Measurements from ENCODE around the gene FILIP1. TPM values are rescaled to one million over a fixed set of nuclear protein-coding genes. Genes with fewer than 3 reads are reported as not detected.

FILIP1 gene
- total and polyA plus RNA-seq, 5 donors: 39.1 to 131 (median 118) TPM

DNA sequence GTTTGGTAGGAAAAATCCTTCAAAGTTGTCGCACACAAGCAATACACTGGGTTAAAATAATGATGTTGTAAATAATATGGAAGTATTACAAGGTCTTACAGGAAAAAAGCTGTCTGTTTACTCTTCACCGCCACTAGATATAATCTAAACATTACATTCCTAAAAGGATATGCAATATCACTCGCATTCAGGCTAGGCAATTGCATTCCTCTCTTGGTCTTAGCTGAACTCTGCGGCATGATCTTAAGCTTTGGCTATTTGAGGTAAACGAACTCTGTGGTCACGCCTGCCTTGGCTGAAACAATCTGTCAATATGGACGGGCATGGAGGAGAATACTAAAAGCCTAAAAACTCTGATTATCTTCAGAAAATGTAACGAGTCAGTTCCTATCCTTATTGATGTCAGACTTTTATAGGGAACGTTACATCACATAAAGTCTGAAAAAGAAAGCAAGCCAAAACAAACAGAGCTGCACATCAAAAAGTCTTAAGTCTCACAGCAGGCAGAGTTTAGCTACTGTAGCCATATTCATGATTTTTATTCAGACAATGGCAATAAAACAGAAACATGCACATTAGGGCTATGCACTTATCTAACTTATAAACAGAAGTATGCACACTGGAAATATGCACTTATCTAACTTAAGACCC is 30.8 kb upstream of the FILIP1 start:
- Histone ChIP-seq H3K27ac (ENCODE audit: low read length) (no peak overlapping the region), H3K9me3 (ENCODE audit: control insufficient read depth, low read length) (no peaks in the 10 kb centered on the region), H3K4me1 (ENCODE audit: control insufficient read depth, insufficient read depth, low read length) (no peaks in the 10 kb centered on the region), H3K4me3 (ENCODE audit: low read length) (peak overlapping the region; percentile 30), H3K27me3 (ENCODE audit: control insufficient read depth, insufficient read depth) (no peaks in the 10 kb centered on the region)
- intact Hi-C loops (cut with DNase I): loop anchor here in 2 of 4 donors (10.0 kb wide), 1 partner anchor 260 kb away; no protein-coding TSS in a partner anchor
- WGBS: 15% methylated on average over 9 of the region's 9 CpGs
- DNase-seq: no peak
- ATAC-seq: peak in 1 of 2 donors; percentile 45

DNA sequence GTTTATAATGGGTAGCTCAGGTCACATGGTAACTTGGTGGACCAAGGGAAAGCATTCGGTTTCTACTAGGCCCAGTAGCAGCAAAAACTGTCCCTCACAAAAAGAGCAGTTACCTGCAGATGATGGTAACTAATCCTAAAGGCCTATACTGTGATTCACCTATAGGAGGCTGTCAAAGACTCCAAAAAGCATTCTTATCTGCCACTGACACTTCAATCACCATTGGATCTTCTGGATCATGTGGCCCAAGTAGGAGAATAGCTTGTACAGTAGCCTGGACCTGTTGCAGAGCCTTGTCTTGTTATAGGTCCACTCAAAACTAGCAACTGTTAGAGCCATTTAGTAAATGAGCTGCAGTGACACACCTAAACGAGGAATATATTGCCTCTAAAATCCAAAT is 23.2 kb upstream of the FILIP1 start:
- Histone ChIP-seq H3K27ac (ENCODE audit: low read length) (no peak overlapping the region), H3K4me3 (ENCODE audit: low read length) (no peak overlapping the region), H3K27me3 (ENCODE audit: control insufficient read depth, insufficient read depth) (no peaks in the 10 kb centered on the region), H3K4me1 (ENCODE audit: control insufficient read depth, insufficient read depth, low read length) (no peaks in the 10 kb centered on the region), H3K9me3 (ENCODE audit: control insufficient read depth, low read length) (no peaks in the 10 kb centered on the region)
- no peak for DNase-seq
- intact Hi-C loops (cut with DNase I): loop anchor here in 1 of 4 donors (10.0 kb wide), 1 partner anchor 212 kb away; no protein-coding TSS in a partner anchor
- ATAC-seq: no peak
- 38% methylated on average over 2 of the region's 2 CpGs for WGBS

DNA sequence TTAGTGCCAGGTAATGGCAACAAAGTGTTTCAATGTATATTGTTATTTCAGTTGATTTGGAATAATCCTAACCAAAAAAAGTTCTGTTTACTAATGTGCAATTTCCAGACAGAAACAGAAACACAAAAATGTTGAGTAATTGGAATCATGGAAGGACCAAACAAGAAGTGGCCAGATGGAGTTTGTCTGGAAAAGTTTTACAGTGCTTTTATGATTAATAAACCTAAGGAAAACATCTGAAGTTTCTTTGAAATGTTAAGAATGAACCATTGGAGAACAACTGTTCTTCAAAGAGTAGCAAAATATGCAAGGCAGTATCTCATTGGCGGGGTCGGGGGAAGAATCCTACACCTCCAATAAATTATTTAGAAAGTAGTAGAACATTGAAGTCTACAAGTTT is 19.0 kb upstream of the FILIP1 start:
- ATAC-seq: no peak
- intact Hi-C loops (cut with DNase I): loop anchor here in 1 of 4 donors (10.0 kb wide), 1 partner anchor 208 kb away; no protein-coding TSS in a partner anchor

DNA sequence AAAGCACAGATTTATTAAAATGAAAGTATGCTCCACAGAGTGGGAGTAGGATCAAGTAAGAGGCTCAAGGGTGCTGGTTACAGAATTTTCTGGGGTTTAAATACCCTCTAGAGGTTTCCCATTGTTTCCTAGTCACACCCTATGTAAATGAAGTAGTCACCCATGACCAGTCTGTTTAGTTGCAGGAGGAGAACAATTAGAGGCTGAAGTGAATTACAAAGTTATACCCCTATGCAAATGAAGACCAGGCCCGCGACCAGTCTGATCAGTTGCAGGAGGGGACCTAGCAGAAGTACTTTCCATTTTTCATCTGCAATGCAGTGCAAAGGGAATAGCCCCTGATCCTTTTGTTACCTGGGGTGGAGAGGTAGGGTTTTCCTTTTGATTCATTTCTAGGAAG is 11.8 kb upstream of the FILIP1 start:
- H3K27me3 ChIP-seq (ENCODE audit: control insufficient read depth, insufficient read depth): no peaks in the 10 kb centered on the region
- DNase-seq (no peak), ATAC-seq (no peak)
- no peaks in the 10 kb centered on the region for H3K4me1 ChIP-seq (ENCODE audit: control insufficient read depth, insufficient read depth, low read length)
- 77% methylated on average over 2 of the region's 2 CpGs for WGBS
- H3K9me3 ChIP-seq (ENCODE audit: control insufficient read depth, low read length): no peaks in the 10 kb centered on the region
- H3K27ac ChIP-seq (ENCODE audit: low read length): no peak overlapping the region
- intact Hi-C loops (cut with DNase I): loop anchor here in 2 of 4 donors (10.0 kb wide), 2 partner anchors 201 to 211 kb away; no protein-coding TSS in a partner anchor
- H3K4me3 ChIP-seq (ENCODE audit: low read length): no peak overlapping the region

More for the DNA sequence above, 19.0 kb upstream of the FILIP1 start:
- no peak overlapping the region for H3K4me3 ChIP-seq (ENCODE audit: low read length)
- 97% methylated on average over 2 of the region's 2 CpGs for WGBS
- H3K4me1 ChIP-seq (ENCODE audit: control insufficient read depth, insufficient read depth, low read length): no peaks in the 10 kb centered on the region
- no peaks in the 10 kb centered on the region for H3K27me3 ChIP-seq (ENCODE audit: control insufficient read depth, insufficient read depth)
- no peaks in the 10 kb centered on the region for H3K9me3 ChIP-seq (ENCODE audit: control insufficient read depth, low read length)
- DNase-seq: no peak
- no peak overlapping the region for H3K27ac ChIP-seq (ENCODE audit: low read length)

DNA sequence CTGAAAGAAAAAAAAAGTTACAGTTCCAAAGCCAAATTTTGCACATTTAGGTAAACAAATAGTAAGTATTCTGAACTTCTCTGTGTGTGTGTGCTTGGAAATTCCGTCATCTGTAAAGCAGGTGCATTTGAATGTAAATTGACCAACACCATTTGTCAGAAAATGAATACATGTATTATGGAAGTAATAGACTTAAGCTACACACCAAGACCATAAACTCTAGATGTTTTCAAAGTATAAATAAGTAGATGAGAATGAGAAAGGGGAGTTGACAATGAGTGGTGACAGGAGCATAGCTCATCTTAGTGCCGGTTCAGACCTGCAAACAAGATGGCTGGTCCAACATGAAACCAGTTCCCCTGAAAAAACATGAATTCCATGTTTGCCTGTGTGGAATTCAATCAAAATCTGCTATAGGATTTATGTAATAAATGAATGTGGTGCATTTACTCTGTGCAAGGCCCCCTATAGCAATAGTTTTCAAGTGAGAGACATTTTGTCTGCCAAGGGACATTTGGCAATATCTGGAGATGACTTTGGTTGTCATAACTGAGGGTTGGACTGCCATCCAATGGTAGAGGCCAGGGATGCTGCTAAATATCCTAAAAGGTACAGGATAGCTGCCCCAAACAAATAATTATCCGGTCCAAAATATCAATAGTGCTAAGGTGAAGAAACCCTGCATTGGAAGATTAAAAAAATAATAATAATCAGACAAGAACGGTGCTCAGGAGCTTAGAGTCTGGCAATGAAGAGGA is 11.0 kb upstream of the FILIP1 start:
- ATAC-seq (peak; percentile 75 to 87), DNase-seq (peak in 2 of 3 donors; percentile 36 to 37)
- WGBS: 73% methylated on average over 4 of the region's 4 CpGs

DNA sequence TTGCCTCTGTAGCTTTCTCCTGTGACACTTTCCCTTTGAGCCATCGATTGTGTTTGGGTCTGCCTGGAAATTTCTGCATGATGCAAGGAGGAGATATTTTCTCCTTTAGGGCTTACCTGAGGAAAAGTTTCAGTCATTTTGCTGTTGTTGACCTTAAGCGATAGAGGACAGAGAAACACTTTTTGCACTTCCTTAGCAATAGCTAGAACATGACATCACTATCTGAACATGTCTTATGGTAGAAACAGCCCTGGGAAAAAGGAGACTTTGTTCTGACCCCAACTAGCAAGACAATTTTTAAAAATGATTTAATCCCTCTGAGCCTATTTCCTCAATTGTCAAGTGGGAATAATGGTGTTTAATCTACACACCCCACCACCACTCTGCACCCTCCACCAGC is 9.7 kb upstream of the FILIP1 start:
- WGBS: 48% methylated on average over 2 of the region's 2 CpGs
- Histone ChIP-seq H3K27me3 (ENCODE audit: control insufficient read depth, insufficient read depth) (no peaks in the 10 kb centered on the region), H3K4me1 (ENCODE audit: control insufficient read depth, insufficient read depth, low read length) (no peaks in the 10 kb centered on the region), H3K4me3 (ENCODE audit: low read length) (no peak overlapping the region), H3K9me3 (ENCODE audit: control insufficient read depth, low read length) (no peaks in the 10 kb centered on the region), H3K27ac (ENCODE audit: low read length) (no peak overlapping the region)
- DNase-seq (no peak), ATAC-seq (no peak)
- intact Hi-C loops (cut with DNase I): loop anchor here in 2 of 4 donors (10.0 kb wide), 2 partner anchors 198 to 208 kb away; no protein-coding TSS in a partner anchor

More for the DNA sequence above, 11.0 kb upstream of the FILIP1 start:
- H3K9me3 ChIP-seq (ENCODE audit: control insufficient read depth, low read length): no peaks in the 10 kb centered on the region
- no peak overlapping the region for H3K27ac ChIP-seq (ENCODE audit: low read length)
- no peaks in the 10 kb centered on the region for H3K4me1 ChIP-seq (ENCODE audit: control insufficient read depth, insufficient read depth, low read length)
- intact Hi-C loops (cut with DNase I): loop anchor here in 2 of 4 donors (10.0 kb wide), 2 partner anchors 200 to 210 kb away; no protein-coding TSS in a partner anchor
- no peaks in the 10 kb centered on the region for H3K27me3 ChIP-seq (ENCODE audit: control insufficient read depth, insufficient read depth)
- H3K4me3 ChIP-seq (ENCODE audit: low read length): no peak overlapping the region

DNA sequence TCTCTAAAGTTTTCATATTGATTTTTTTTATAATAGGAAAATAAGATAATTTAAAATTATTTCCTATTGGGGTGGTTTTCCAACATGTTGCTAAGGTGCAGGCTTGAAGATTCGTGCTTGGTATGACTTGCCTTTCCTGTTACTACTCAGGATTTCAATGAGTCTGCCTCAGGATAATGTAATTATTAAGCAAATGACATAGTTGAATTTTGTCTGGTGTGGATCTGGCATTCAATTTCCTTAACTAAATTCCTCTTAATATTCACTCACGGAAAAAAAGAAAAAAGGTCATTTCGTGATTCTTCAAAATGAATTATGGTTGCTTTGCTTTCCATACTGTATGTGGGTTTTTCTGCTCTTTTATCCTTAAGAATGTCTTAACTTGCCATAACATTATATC is 9.3 kb upstream of the FILIP1 start:
- Histone ChIP-seq H3K4me1 (ENCODE audit: control insufficient read depth, insufficient read depth, low read length) (no peaks in the 10 kb centered on the region), H3K4me3 (ENCODE audit: low read length) (no peak overlapping the region), H3K27ac (ENCODE audit: low read length) (no peak overlapping the region), H3K27me3 (ENCODE audit: control insufficient read depth, insufficient read depth) (no peaks in the 10 kb centered on the region), H3K9me3 (ENCODE audit: control insufficient read depth, low read length) (no peaks in the 10 kb centered on the region)
- WGBS: 59% methylated on average over 3 of the region's 3 CpGs
- intact Hi-C loops (cut with DNase I): loop anchor here in 2 of 4 donors (10.0 kb wide), 2 partner anchors 198 to 208 kb away; no protein-coding TSS in a partner anchor
- DNase-seq (no peak), ATAC-seq (no peak)

DNA sequence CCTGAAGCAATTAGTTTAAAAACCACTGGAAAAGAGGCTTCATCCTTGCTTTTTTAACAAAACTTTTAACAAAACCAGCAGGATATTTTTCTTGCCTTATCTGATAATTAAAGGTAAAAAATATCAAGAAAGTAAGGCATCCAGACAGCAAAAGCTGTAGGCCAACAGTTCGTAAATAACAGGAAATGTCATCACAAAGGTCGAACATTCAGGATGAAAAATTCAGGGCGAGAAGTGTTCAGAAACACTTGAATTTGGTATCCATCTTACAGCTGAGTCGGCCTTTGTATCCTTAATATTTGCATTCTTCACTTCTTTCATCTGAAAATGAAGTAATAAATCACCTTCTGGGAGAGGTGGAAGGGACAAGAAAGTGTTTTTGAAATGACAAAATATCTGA is 8.2 kb upstream of the FILIP1 start:
- 63% methylated on average over 4 of the region's 4 CpGs for whole genome bisulfite sequencing
- Histone ChIP-seq H3K27ac (ENCODE audit: low read length) (no peak overlapping the region), H3K9me3 (ENCODE audit: control insufficient read depth, low read length) (no peaks in the 10 kb centered on the region), H3K27me3 (ENCODE audit: control insufficient read depth, insufficient read depth) (no peaks in the 10 kb centered on the region), H3K4me3 (ENCODE audit: low read length) (no peak overlapping the region), H3K4me1 (ENCODE audit: control insufficient read depth, insufficient read depth, low read length) (no peaks in the 10 kb centered on the region)
- intact Hi-C loops (cut with DNase I): loop anchor here in 2 of 4 donors (10.0 kb wide), 2 partner anchors 197 to 207 kb away; no protein-coding TSS in a partner anchor
- DNase-seq: no peak
- no peak for ATAC-seq

DNA sequence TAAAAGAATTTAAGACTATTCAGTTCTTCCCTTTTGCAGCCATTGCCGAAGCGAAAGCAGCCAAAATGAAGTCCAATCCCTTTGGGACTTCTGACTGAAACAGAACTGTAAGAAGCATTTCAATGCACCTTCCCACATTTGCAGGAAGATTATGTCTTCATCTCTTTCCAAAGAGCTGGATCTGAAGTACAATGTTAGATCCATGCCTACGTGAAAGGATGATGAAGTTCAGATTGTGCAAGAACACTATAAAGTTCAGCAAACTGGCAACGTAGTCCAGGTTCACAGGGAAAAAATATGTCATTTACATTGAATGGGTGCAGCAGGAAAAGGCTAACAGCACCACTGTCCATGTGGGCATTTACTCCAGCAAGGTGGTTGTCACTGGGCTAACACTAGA is 6.0 kb upstream of the FILIP1 start:
- Histone ChIP-seq H3K27me3 (ENCODE audit: control insufficient read depth, insufficient read depth) (no peaks in the 10 kb centered on the region), H3K4me1 (ENCODE audit: control insufficient read depth, insufficient read depth, low read length) (peaks cover 2% of the 10 kb centered on the region), H3K4me3 (ENCODE audit: low read length) (no peak overlapping the region), H3K9me3 (ENCODE audit: control insufficient read depth, low read length) (no peaks in the 10 kb centered on the region), H3K27ac (ENCODE audit: low read length) (no peak overlapping the region)
- 72% methylated on average over 4 of the region's 4 CpGs for WGBS
- ATAC-seq: no peak
- DNase-seq: no peak
- intact Hi-C loops (cut with DNase I): loop anchor here in 2 of 4 donors (10.0 kb wide), 5 partner anchors 65 to 205 kb away; no protein-coding TSS in a partner anchor

DNA sequence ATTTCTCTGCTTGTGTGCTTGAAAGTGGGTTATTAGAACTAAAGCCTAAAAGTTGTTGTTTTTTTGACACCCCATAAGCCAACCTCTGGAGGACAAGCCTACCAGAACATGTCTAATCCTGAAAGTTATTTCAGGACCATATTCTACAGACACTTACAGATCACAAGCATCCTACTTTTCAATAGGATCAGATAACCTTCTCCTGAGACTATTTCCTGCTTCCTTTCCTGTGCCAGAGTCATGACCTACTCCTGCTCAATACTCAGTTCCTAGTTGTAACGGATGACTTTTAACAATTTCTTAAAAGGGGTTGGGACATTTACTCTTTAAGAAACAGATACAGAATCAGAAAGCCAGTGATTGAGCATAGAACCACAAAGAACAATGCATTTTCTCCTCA is 5.3 kb upstream of the FILIP1 start:
- 60% methylated on average over 1 of the region's 1 CpG for WGBS
- peaks cover 2% of the 10 kb centered on the region for H3K4me1 ChIP-seq (ENCODE audit: control insufficient read depth, insufficient read depth, low read length)
- H3K4me3 ChIP-seq (ENCODE audit: low read length): no peak overlapping the region
- no peak for ATAC-seq
- no peak for DNase-seq
- intact Hi-C loops (cut with DNase I): loop anchor here in 2 of 4 donors (10.0 kb wide), 3 partner anchors 64 to 134 kb away; no protein-coding TSS in a partner anchor
- H3K27ac ChIP-seq (ENCODE audit: low read length): no peak overlapping the region
- no peaks in the 10 kb centered on the region for H3K27me3 ChIP-seq (ENCODE audit: control insufficient read depth, insufficient read depth)
- no peaks in the 10 kb centered on the region for H3K9me3 ChIP-seq (ENCODE audit: control insufficient read depth, low read length)

DNA sequence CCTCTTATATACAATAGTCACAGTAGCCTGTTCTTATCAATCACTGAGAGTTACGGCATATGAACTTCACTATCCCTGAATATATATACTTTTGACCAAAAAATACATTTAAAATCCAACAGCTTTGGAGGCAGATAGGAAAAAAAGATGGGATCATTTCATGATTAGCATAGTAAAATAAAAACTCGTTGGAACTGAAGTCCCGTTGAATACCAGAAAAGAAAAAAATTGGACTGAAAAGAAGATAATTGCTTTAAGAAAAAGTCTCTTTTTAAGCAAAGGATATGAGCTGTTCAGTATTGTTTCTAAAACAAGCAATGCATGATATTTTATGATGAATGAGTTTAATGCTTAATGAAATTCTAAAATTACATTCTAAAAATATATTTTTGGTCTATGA is 4.4 kb upstream of the FILIP1 start:
- Histone ChIP-seq H3K27me3 (ENCODE audit: control insufficient read depth, insufficient read depth) (no peaks in the 10 kb centered on the region), H3K4me1 (ENCODE audit: control insufficient read depth, insufficient read depth, low read length) (peaks cover 2% of the 10 kb centered on the region), H3K4me3 (ENCODE audit: low read length) (no peak overlapping the region), H3K9me3 (ENCODE audit: control insufficient read depth, low read length) (no peaks in the 10 kb centered on the region), H3K27ac (ENCODE audit: low read length) (no peak overlapping the region)
- intact Hi-C loops (cut with DNase I): loop anchor here in 2 of 4 donors (10.0 kb wide), 3 partner anchors 63 to 133 kb away; no protein-coding TSS in a partner anchor
- ATAC-seq: no peak
- WGBS: 54% methylated on average over 3 of the region's 3 CpGs
- DNase-seq: no peak
